Measurements from ENCODE around the gene RAD54L.
"Not testable (repeated sequence)": the region's sequence is repeated elsewhere in the genome, so short reads cannot be mapped to it uniquely, and the experiment has no call there.

DNA sequence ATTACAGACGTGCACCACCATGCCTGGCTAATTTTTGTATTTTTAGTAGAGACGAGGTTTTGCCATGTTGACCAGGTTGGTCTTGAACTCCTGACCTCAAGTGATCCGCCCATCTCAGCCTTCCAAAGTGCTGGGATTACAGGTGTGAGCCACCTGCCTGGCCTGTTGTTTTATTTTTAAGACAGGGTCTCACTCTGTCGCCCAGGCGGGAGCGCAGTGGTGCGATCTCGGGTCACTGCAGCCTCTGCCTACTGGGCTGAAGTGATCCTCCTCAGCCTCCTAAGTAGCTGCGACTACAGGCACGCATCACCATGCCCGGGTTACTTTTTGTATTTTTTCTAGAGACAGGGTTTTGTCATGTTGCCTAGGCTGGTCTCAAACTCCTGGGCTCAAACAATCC lies 24.5 kb upstream of the RAD54L start:
- TF ChIP-seq, protein P1, sequence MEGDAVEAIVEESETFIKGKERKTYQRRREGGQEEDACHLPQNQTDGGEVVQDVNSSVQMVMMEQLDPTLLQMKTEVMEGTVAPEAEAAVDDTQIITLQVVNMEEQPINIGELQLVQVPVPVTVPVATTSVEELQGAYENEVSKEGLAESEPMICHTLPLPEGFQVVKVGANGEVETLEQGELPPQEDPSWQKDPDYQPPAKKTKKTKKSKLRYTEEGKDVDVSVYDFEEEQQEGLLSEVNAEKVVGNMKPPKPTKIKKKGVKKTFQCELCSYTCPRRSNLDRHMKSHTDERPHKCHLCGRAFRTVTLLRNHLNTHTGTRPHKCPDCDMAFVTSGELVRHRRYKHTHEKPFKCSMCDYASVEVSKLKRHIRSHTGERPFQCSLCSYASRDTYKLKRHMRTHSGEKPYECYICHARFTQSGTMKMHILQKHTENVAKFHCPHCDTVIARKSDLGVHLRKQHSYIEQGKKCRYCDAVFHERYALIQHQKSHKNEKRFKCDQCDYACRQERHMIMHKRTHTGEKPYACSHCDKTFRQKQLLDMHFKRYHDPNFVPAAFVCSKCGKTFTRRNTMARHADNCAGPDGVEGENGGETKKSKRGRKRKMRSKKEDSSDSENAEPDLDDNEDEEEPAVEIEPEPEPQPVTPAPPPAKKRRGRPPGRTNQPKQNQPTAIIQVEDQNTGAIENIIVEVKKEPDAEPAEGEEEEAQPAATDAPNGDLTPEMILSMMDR (conservative IDR thresholded peaks at IDR 0.05; ENCODE audit: low read depth, low read length): not testable (repeated sequence)
- not testable (repeated sequence) for TF ChIP-seq EZH2 (IDR thresholded peaks at IDR 0.05; ENCODE audit: borderline replicate concordance, low read depth, low read length, poor library complexity, severe bottlenecking)

Measured in A673 (cell line).